Measurements from ENCODE around the gene TMEM131L.

TMEM131L gene

GRCh38 chr4:153521999-153522801 lies 56.0 kb downstream of the TMEM131L start:
- CTCF ChIA-PET: interaction anchor here (1.1 to 1.8 kb wide), 4 partner anchors 8 to 34 kb away, joined by 3 to 7 read pairs (median 4); no protein-coding TSS in a partner anchor

GRCh38 chr4:153522802-153523094 lies 56.6 kb downstream of the TMEM131L start:
- POLR2A ChIA-PET: no interaction called here
- peak; percentile 54 for DNase-seq (ENCODE audit: extremely low spot score)
- no peak for TF ChIP-seq CTCF (IDR thresholded peaks at IDR 0.05; ENCODE audit: control extremely low read depth, extremely low read depth, low read depth, missing control alignments)
- CTCF ChIA-PET: interaction anchor here (1.1 to 1.8 kb wide), 5 partner anchors 9 to 90 kb away, joined by 3 to 7 read pairs (median 4); no protein-coding TSS in a partner anchor

More at GRCh38 chr4:153521999-153522801, 56.0 kb downstream of the TMEM131L start:
- no peak for TF ChIP-seq CTCF (IDR thresholded peaks at IDR 0.05; ENCODE audit: control extremely low read depth, extremely low read depth, low read depth, missing control alignments)
- POLR2A ChIA-PET: no interaction called here
- no peak for DNase-seq (ENCODE audit: extremely low spot score)

GRCh38 chr4:153523164-153523796 lies 57.1 kb downstream of the TMEM131L start:
- ChIA-PET CTCF (interaction anchor here (0.6 to 1.8 kb wide), 7 partner anchors 9 to 90 kb away, joined by 3 to 7 read pairs (median 5); no protein-coding TSS in a partner anchor), POLR2A (no interaction called here)
- TF ChIP-seq CTCF (IDR thresholded peaks at IDR 0.05; ENCODE audit: control extremely low read depth, extremely low read depth, low read depth, missing control alignments): no peak
- DNase-seq (ENCODE audit: extremely low spot score): no peak

DNA sequence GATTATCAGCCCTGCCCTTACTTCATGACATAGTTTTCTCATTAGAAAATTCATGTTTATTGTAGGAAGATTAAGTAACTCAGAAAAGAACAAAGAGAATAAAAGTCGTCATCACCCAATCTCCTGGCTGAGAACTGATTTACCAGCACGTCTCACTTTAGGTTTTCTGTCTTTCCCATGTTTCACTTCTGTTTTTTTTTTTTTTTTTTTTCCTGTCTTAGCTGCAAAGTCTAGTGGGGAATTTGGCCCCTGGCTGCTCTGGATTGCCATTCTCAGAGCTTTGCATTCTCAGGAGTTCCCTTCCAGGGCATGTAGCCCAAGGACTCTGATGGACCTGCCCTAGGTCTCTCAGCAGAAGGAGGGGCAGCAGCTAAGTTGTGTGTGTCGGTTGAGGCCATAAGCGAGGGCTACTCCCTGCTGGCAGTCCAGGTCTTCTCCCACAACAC lies 57.8 kb downstream of the TMEM131L start:
- no peak for DNase-seq (ENCODE audit: extremely low spot score)
- TF ChIP-seq CTCF (IDR thresholded peaks at IDR 0.05; ENCODE audit: control extremely low read depth, extremely low read depth, low read depth, missing control alignments): no peak
- CTCF ChIA-PET: interaction anchor here (0.6 to 1.6 kb wide), 12 partner anchors 9 to 91 kb away, joined by 3 to 7 read pairs (median 4); partner anchors contain the start of gene TMEM131L
- POLR2A ChIA-PET: interaction anchor here (0.6 to 0.9 kb wide), 4 partner anchors 12 to 36 kb away, joined by 3 to 9 read pairs (median 3); no protein-coding TSS in a partner anchor

GRCh38 chr4:153524682-153525081 lies 58.5 kb downstream of the TMEM131L start:
- ChIA-PET CTCF (interaction anchor here (0.8 to 1.6 kb wide), 9 partner anchors 11 to 59 kb away, joined by 3 to 6 read pairs (median 4); partner anchors contain the start of gene TMEM131L), POLR2A (interaction anchor here (0.9 kb wide), 1 partner anchor 27 kb away, joined by 3 read pairs; no protein-coding TSS in a partner anchor)

More at GRCh38 chr4:153524682-153525081, 58.5 kb downstream of the TMEM131L start:
- no peak for DNase-seq (ENCODE audit: extremely low spot score)
- TF ChIP-seq CTCF (IDR thresholded peaks at IDR 0.05; ENCODE audit: control extremely low read depth, extremely low read depth, low read depth, missing control alignments): no peak

Data from GM10248 (cell line).